SIG-M5 treated with dmso at 0.1 percent for 504 hours (cell line): ENCODE measurements around the gene RPS17.
"Not testable (repeated sequence)": the region's sequence is repeated elsewhere in the genome, so short reads cannot be mapped to it uniquely, and the experiment has no call there.

Experiments
- DNase-seq: peaks from one replicate; lab custom pipeline; 2025; ENCODE audit not compliant: unreplicated experiment; lab: John Stamatoyannopoulos, UW

Gene RPS17

DNA sequence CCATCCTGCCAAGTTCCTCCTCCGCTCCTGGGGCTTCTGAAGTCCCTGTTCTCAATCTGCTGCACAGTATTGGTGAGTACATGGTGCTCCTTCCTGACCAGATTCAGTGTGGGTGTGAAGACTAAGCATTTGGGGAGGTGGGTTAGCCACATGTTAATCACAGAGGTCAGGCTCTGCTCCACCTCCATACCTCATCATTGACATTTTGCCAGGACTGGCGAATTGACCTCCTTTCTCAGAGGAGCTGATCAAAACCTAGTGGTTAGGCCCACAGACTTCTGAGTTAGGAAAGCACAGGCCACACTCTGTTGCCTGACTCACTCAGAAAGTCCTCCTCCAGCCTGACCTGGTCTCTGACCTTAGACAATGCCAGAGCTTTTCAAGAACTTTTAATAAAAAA, 8.4 kb upstream of the RPS17 start:
- no peak for DNase-seq

DNA sequence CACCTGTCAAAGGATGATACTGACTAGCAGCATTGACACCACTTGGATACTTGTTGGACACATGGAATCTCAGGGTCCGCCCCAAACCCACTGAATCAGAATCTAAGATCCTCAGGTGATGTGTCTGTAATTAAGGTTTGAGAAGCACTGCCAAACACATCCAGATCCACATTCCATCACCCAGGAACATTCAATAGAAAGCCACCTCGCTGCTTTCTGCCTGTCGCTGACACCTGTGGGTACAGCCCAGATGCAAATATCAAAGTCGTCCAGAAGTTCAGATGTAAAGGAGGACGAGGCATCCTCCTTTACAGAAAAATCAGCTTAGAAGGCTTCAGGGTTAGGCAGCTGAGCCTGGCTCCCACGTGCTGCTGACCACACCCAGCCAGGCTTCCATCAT, 5.2 kb upstream of the RPS17 start:
- DNase-seq: no peak

DNA sequence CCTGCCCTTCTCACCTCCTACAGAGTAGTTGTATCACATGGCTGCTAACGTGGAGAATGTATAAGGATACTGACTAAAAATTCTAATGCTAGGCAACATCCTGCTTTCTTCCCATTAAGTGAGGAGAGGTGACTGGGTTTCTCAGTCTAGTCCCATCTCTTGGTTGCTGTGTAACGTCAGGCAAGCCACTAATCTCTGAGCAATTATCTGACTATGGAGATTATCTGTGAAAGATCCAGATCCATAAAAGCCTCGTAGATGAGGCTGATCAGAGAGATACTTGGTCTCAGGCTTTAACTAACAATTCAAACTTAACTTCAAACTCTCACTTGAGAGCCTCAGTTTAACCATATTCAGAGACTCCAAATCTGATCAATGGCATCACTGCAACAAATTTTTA, 4.7 kb upstream of the RPS17 start:
- DNase-seq: no peak

DNA sequence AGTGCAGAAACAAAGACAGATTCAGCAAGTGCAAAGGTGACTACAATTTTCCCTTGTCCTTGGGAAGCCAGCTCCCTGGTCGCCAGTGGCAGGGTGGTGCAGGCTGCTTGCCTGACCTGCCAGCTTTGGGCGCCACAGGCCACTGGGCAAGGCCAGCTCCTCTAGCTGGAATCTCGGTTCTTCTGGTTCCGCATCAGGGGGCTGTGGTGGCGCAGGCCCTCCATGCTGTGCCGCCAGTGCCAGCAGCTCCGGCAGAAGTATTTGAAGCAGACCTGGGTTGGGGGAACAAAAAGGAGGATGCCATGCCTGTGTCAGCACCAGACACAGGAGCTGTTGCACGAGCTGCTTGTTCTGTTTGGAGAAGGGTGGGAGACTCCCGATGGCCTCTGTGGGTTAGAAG, 4.2 kb upstream of the RPS17 start:
- no peak for DNase-seq

DNA sequence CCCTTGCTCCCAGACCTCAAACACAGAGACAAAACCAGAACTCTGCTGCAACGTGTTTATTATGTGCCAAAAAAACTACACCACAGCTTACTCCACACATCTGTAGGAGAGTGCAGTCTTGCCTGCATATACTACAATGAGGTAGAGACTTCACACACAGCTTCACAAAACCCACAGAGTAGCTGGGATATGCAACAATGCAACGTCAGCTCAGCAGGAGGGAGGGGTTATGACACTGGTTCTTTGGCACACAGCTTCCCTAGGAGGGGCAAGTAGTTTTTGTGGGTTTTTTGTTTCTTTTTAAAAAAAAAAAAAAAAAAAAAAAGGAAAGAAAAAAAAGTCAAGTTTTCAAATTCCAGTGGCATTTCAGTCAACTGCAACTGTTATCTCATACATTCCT, 2.9 kb upstream of the RPS17 start:
- DNase-seq: peak; percentile 77

DNA sequence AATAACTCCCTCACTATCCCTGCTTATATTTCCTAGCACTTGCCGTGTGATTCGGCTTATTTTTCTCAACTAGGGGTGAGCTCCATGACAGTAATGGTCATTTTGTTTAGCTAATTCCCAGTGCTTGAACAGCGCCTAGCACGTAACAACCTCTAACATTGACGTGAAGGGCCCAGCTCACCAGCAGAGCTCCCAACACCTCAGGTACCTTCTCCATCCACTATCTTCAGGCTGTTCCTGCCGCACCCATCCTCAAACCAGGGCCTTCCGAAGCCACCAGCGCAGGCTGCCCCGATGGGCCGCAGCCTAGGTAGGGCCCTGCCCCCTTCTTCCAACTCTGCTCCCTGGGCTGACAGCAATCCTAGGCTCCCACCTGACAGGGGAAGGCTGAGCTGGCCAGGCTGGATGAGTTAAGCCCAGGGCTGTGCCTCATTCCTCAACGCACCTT, 751 bp upstream of the RPS17 start:
- no peak for DNase-seq

DNA sequence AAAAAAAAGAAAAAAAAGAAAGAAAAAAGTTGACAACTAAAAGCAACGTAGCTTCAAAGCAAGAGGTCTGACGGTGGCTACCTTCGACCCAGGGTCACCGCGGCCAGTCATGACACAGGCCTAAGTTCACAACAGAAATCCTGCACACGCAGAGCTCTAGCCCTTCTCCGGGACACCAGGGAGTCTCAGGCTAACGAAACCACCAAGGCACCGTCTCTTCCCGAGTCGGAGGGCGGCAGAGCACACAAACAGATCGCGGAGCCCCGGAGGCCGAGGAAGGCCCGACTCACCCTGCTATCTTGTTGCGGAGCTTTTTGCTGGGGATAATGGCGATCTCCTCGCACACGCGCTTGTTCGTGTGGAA, 584 bp downstream of the RPS17 start:
- no peak for DNase-seq

DNA sequence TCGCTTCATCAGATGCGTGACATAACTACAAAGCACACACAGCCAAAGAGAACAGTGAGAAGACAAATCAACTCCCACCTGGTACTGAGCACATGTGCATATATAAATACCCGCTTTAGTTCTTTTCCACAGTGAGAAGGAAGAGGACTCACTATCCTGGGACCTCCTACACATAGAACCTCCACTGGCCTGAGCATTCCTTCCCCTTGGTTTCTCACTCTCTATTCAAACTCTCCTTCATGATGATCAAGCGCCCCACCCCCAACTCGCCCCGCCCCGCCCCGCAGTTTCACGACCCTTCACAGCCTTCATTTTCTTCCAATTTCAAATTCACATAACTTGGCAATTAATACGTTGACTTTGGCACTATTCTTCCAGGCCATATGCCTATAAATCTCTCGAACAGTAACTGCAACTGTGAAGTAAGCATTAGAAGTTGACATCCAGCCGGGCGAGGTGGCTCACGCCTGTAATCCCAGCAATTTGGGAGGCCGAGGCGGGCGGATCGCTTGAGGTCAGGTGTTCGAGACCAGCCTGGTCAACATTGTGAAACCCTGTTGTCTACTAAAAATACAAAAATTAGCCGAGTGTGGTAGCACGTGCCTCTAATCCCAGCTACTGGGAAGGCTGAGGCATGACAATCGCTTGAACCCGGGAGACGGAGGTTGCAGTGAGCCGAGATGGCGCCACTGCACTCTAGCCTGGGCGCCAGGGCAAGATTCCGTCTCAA, 1.1 kb downstream of the RPS17 start:
- no peak for DNase-seq

DNA sequence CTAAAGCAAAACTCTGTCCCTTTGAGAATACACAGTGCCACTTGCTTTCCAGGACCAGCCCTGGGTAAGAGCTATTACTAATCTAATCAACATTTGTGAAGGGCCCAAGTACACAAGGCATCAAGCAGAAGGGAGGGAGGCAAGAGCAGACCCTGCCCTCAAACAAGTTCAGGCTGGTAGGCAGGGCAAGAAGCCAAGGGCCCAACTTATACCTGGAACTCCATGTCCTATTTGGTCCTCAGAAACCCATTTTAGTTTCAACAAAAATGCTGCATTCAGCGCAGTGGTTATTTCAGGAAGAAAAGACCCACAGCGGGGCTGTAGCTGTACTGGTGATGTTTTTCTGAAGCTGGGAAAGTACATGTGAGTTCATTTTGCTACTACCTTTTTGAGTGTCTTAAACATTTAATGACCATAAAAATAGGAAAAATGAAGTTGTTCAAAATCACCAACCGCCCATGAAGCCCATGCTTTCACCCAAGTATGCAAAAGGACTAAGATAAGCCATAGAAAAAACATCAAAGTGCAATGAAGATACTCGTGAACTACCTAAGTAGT, 2.8 kb downstream of the RPS17 start:
- no peak for DNase-seq

DNA sequence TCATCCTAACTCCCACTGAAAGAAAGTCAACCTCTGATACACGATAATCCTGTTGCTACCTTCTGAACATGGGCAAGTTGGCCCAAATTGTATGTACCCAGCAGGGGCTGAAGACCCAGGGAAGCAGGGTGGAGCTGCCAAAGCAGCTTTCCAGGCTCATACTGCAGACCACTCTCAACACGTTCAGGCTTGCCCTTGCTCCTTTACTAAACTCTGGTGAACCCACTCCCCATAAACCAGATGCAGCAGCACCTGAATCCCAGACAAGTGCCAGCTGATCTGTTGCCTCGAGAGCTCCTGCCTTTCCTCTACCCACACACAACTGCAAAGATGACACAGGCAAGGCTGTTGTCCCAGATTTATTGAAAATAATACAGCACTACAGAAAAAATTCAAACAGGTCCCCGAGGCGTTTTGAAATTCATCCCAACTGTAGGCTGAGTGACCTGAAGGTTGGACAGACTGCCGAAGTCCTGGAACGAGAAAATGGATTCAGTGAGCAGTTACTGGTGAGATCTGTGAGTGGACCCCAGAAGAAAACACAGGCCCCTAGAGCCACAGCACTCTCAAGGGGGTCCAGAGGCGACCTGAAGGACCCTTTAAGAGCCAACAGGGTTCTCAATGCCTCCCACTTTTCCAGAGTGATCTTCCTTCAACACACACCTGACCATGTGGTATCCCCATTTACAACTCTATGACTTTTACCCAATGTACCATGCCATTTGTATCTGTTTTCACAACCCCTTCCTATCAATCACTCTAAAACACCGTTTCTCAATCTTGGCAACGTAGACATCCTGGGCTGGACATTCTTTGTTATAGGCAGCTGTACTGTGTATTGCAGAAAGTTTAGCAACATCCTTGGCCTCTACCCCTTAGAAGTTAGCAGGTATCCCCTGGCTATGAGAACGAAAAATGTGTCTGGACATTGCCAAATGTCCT, 3.6 kb downstream of the RPS17 start:
- DNase-seq: no peak

DNA sequence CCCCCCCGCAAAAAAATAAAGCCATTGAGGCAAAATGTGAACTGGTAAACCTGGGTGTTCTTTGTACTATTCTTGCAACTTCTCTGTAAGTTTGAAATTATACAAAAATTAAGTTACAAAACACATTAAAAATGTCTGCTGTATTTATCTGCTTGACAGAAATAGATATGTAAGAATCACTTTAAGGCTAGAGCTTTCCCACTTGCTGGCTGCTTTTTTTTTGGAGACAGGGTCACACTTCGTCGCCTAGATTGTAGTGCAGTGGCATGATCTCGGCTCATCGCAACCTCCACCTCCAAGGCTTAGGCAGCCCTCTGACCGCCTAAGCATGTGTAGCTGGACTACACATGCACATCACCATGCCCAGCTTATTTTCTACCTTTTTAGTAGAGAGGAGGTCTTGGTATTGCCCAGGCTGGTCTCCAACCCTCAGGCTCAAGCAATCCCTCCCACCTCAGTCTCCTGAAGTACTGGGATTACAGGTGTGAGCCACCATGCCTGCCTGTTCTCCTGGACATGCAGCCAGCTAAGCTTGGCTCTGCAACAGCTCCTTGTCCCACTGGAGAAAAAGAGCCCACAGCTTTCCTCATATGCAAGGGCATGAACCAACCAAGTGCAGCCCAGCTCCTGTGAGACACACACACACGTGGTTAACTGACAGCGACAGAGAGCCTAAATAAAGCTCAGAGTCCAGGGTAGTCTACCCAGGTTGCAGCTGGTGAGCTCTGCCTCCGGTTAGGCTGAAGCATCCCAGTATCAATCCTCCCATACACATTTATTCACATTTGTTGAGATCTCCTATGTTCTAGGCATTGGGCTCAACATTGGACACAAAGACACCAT, 4.5 kb downstream of the RPS17 start:
- DNase-seq: no peak

DNA sequence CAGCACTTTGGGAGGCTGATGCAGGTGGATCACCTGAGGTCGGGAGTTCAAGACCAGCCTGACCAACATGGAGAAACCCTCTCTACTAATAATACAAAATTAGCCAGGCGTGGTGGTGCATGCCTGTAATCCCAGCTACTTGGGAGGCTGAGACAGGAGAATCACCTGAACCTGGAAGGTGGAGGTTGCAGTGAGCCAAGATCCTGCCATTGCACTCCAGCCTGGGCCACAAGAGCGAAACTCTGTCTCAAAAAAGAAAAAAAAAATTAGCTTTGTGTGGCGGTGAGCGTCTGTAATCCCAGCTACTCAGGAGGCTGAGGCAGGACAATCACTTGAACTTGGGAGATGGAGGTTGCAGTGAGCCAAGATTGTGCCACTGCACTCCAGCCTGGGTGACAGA, 5.1 kb downstream of the RPS17 start:
- not testable (repeated sequence) for DNase-seq

DNA sequence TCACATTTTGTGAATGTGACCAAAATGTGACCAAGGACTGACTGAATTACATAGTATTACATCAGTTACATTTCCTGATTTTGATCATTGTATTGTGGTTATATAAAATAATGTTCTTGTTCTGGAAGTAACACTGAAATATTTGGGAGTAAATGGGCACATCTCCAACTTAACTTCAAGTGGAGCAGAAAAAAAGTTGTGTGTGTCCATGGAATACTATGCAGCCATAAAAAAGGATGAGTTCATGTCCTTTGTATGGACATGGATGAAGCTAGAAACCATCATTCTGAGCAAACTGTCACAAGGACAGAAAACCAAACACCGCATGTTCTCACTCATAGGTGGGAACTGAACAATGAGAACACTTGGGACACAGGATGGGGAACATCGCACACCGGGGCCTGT, 5.8 kb downstream of the RPS17 start:
- DNase-seq: not testable (repeated sequence)

DNA sequence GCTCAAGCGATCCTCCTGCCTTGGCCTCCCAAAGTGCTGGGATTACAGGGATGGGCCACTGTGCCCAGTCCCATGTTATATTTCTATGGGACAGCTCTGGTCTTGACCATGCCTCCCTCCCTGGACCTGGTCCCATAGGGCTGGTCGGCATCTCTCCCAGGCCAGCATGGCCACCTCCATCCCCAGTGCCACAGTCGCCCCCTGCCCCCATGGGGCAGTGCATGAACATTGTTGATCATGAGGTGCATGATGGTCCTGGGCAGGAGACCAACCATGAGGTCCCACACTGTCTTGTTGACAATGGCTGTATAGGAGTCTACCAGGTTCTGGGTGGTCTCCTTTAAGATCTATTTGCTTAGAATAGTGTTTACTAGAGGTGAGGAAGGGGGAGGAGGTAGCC, 6.5 kb downstream of the RPS17 start:
- no peak for DNase-seq

DNA sequence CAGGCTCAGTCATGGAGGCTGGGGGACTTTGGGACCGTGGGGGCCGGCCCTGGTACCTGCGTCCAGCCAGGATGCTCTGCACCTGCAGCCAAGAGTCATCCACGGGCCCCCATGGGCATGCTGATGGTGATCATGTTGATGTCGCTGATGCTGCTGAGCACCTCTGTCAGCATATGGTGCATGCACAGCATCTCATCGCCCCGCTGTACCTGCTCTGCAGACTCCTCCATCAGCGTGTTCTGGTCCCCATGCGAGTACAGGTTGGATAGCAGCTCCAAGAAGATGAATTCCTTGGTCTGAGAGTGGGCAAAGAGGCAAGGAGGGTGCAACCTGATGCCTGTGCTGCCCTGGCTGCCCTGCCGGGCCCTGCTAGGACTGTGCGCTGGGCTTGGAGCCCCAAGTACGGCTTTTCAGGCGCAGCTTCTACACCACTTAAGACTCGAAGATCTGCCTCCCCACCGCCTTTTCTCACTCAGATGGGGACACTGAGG, 7.2 kb downstream of the RPS17 start:
- DNase-seq: no peak

DNA sequence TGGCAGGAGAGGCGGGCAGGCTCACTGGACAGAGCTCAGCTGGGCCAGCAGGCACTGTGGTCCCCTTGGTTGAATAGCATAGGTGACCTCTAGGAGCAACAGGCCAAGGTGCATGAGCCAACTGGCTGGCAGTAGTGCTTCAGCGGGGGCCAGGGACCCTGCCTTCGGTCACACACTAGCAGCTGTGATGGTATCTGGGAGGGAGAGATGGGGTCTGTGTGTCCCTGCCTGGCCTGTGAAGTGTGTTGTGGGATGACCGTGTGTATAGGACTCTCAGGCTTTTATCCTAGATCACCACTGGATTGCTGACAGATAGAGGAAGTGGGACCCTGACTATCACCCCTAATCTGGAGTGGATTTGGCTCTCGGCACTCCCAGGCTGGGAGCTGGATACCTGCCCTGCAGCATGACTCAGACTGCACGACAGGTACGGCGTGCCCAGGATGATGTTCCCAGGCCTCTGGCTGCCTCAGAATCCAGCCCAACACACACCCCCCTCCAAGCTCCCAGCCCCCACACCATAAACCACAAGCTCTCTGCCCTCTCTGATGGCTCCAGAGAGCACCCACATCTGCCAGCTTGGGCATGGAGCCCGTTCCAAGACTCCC, 7.8 kb downstream of the RPS17 start:
- no peak for DNase-seq

DNA sequence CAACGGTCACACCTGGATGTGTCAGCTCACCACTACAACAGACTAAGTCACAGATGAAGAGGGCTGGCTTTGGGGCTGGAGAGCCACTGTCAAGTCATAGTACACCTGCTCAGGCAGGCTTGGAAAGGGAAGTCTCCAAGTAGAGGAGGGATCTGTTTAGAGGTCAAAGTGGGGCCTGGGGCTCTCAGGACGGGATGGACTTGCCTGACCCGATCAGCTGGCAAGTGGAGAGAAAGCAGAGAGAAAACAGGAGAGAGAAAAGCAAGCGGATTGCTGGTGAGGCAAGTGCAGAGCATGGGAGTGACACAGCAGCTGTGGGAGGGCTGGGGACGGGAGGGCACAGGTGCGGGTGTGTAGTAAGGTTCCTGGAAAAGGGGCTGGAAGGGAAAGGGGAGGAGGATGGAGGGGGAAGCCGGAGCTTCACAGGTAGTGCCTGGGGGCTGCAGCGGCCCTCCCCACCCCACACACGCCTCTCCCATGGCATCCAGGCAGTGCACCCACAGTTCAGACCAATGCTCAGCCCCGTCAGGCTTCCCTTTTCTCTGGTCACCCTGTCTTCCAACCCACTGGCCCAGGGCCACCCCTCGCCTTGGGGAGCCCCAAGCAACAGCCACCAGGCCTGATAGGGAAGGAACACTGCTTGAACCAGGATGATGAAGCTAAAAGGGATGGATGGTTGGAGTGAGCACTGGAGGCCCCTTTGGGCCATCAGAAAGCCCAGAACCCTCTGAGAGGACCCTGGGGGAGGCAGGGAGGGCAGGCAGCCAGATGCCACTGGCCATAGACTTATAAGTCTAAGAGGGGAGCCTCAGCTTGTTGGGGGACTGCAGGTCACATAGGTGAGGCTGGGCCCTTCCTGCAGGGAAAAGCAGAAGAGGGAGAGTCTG, 8.5 kb downstream of the RPS17 start:
- DNase-seq: no peak

DNA sequence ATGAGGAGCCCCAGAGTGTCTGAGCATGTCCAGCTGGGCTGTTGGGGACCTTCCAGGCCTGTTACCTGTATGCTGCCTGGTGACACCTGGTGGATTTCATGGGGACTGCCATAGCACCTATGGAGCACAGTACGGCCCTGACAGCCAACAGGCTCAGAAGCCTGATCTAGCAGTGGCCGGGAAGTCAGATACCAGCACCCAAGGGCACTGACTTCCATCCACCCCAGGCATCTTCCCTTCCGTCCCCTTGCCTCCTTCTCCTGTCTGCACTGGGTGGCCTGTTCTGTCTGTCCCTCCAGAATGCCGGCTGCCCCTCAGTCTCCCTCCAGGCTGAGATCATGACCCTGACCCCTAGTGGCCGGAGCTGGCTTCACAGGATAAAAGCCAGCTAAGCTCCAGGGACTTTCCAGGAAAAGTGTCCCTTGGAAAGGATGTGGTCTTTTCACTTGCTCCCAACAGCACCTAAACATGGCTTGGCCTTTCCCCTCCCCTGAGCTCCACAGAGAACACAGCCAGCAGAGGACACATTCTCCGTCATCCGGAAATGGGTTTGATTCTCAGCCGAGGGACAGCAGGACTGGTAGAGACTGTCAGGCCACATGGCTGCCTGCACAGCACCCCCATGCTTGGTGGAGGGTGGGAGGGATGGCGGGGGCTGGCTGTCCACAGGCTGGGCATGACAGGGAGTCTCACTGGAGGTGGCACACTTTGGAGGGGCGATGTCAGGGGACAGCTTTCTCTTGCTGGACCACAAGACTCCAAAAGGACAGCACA, 9.5 kb downstream of the RPS17 start:
- no peak for DNase-seq

DNA sequence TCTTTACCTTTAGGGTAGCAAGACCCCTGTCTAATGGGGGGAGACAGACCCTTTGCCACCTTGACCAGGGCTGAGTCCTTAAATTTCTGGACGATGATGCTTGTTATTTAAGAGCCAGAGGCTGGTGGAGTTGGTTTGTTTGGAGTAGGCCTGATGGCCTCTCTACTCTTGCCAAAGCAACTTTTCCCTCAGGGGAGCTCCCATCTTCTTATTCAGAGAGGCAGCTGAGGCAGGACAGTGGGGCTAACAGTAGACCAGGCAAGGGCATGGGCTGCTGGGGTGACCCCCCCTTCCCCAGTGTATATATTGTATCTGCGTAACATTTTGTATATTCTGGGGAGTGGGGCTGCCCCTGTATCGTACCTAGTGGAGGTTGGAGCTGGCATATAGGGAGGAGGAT, 10.3 kb downstream of the RPS17 start:
- no peak for DNase-seq
